Astrocyte (in vitro differentiated cells and primary cell): ENCODE results near the gene CXCL9.
"Not testable (repeated sequence)": the region's sequence is repeated elsewhere in the genome, so short reads cannot be mapped to it uniquely, and the experiment has no call there.

Source experiments
- CTCF ChIP-seq: IDR thresholded peaks from 2 replicates; pipeline ENCODE4 v1.5.1; 2011; ENCODE audit warnings: low read depth, mild to moderate bottlenecking, inconsistent platforms, low read length, moderate library complexity; ENCODE audit not compliant: insufficient read depth
- EZH2 ChIP-seq: IDR thresholded peaks from 2 replicates; pipeline ENCODE4 v1.6.1; 2012; ENCODE audit warnings: mild to moderate bottlenecking, low read length, inconsistent platforms; ENCODE audit not compliant: insufficient read depth

- not testable (repeated sequence) for TF ChIP-seq CTCF, EZH2
Measured at GRCh38 chr4:75958546-75958945, 48.8 kb downstream of the CXCL9 start.
